Measurements from ENCODE around the gene ACSM4. TPM values are rescaled to one million over a fixed set of nuclear protein-coding genes. Genes with fewer than 3 reads are reported as not detected.

Gene ACSM4
- total and polyA plus RNA-seq, 2 experiments from 2014 or later: not detected

GRCh38 chr12:7349418-7349817 is 45.5 kb downstream of the ACSM4 start:
- no peaks in the 10 kb centered on the region for H3K36me3 ChIP-seq (replicated peaks; ENCODE audit: insufficient read depth, low read depth)
- H3K4me1 ChIP-seq (ENCODE audit: insufficient read depth): no peaks in the 10 kb centered on the region
- WGBS (ENCODE audit: low lambda C conversion rate, missing lambda C conversion rate): 73% methylated on average over 4 of the region's 4 CpGs
- no peaks in the 10 kb centered on the region for H3K79me2 ChIP-seq
- TF ChIP-seq EZH2 (IDR thresholded peaks at IDR 0.05; ENCODE audit: borderline replicate concordance): no peak
- TF ChIP-seq EZH2phosphoT487 (IDR thresholded peaks at IDR 0.05; ENCODE audit: low read depth, severe bottlenecking, unreplicated experiment): no peak
- TF ChIP-seq CTCF (IDR thresholded peaks at IDR 0.05; ENCODE audit: poor library complexity): no peak
- H4K20me1 ChIP-seq (ENCODE audit: insufficient read depth, poor library complexity, severe bottlenecking): no peaks in the 10 kb centered on the region
- no peaks in the 10 kb centered on the region for H3K27me3 ChIP-seq
- no peaks in the 10 kb centered on the region for H3K9me3 ChIP-seq (ENCODE audit: low read depth)
- H3K27ac ChIP-seq: no peak overlapping the region
- no peak overlapping the region for H3K4me3 ChIP-seq
- no peak overlapping the region for H3K4me2 ChIP-seq
- H3K9me2 ChIP-seq (replicated peaks; ENCODE audit: insufficient read depth): no peaks in the 10 kb centered on the region
- H2AFZ ChIP-seq: no peak overlapping the region
- DNase-seq (ENCODE audit: low spot score): no peak

GRCh38 chr12:7351177-7351576 is 47.3 kb downstream of the ACSM4 start:
- Histone ChIP-seq H2AFZ (no peak overlapping the region), H4K20me1 (ENCODE audit: insufficient read depth, poor library complexity, severe bottlenecking) (no peaks in the 10 kb centered on the region), H3K27ac (no peak overlapping the region), H3K4me1 (ENCODE audit: insufficient read depth) (no peaks in the 10 kb centered on the region), H3K9me2 (replicated peaks; ENCODE audit: insufficient read depth) (no peaks in the 10 kb centered on the region), H3K4me3 (no peak overlapping the region), H3K9me3 (ENCODE audit: low read depth) (no peaks in the 10 kb centered on the region), H3K27me3 (no peaks in the 10 kb centered on the region), H3K79me2 (no peaks in the 10 kb centered on the region), H3K4me2 (no peak overlapping the region), H3K36me3 (replicated peaks; ENCODE audit: insufficient read depth, low read depth) (no peaks in the 10 kb centered on the region)
- TF ChIP-seq CTCF (IDR thresholded peaks at IDR 0.05; ENCODE audit: poor library complexity) (no peak), EZH2phosphoT487 (IDR thresholded peaks at IDR 0.05; ENCODE audit: low read depth, severe bottlenecking, unreplicated experiment) (no peak), EZH2 (IDR thresholded peaks at IDR 0.05; ENCODE audit: borderline replicate concordance) (no peak)
- 72% methylated on average over 2 of the region's 2 CpGs for WGBS (ENCODE audit: low lambda C conversion rate, missing lambda C conversion rate)
- DNase-seq (ENCODE audit: low spot score): no peak

- no peaks in the 10 kb centered on the region for H3K27me3 ChIP-seq
- no peak for DNase-seq (ENCODE audit: low spot score)
Observed at GRCh38 chr12:7352661-7353060, 48.8 kb downstream of the ACSM4 start.

More at GRCh38 chr12:7352661-7353060, 48.8 kb downstream of the ACSM4 start:
- Histone ChIP-seq H3K27ac (no peak overlapping the region), H2AFZ (no peak overlapping the region), H3K9me2 (replicated peaks; ENCODE audit: insufficient read depth) (no peaks in the 10 kb centered on the region), H3K36me3 (replicated peaks; ENCODE audit: insufficient read depth, low read depth) (no peaks in the 10 kb centered on the region), H3K79me2 (no peaks in the 10 kb centered on the region), H3K9me3 (ENCODE audit: low read depth) (no peaks in the 10 kb centered on the region), H3K4me2 (no peak overlapping the region), H3K4me1 (ENCODE audit: insufficient read depth) (no peaks in the 10 kb centered on the region), H4K20me1 (ENCODE audit: insufficient read depth, poor library complexity, severe bottlenecking) (no peaks in the 10 kb centered on the region), H3K4me3 (no peak overlapping the region)
- TF ChIP-seq CTCF (IDR thresholded peaks at IDR 0.05; ENCODE audit: poor library complexity) (no peak), EZH2 (IDR thresholded peaks at IDR 0.05; ENCODE audit: borderline replicate concordance) (no peak), EZH2phosphoT487 (IDR thresholded peaks at IDR 0.05; ENCODE audit: low read depth, severe bottlenecking, unreplicated experiment) (no peak)

All from hepatocyte (in vitro differentiated cells).